Measurements from ENCODE around the gene PCDHA13. TPM values are rescaled to one million over a fixed set of nuclear protein-coding genes. Genes with fewer than 3 reads are reported as not detected.

Gene PCDHA13
- total RNA-seq (2013; cell fraction: nucleolus; rRNA removed): not detected in 2 replicates
- total RNA-seq (2014; rRNA removed) (not detected in 2 replicates), total RNA-seq (2014; rRNA removed; fragmentation: Illumina TruSeq; extraction: Trizol) (not detected in 2 replicates), total RNA-seq (2021) (not detected in 2 replicates), polyA plus RNA-seq (2011; rRNA removed) (not detected in 2 replicates), polyA plus RNA-seq (2014; fragmentation: Illumina TruSeq; extraction: Trizol) (not detected in 2 replicates), polyA plus RNA-seq (2014; fragmentation: Nextera tagmentation; extraction: Ambion mirVana) (not detected), polyA plus RNA-seq (2014; rRNA removed) (not detected in 2 replicates), polyA plus RNA-seq (2016; fragmentation: Nextera tagmentation; extraction: Ambion mirVana) (not detected), polyA minus RNA-seq (2011; rRNA and poly(A)+ RNA removed) (0.21 TPM in 1 of 2 replicates, not detected in the other), Bru-seq, nascent RNA (not detected), BruChase-seq, experiment 1, labeled RNA remaining after a 6-hour chase (not detected), BruChase-seq, experiment 2, labeled RNA remaining after a 2-hour chase (not detected)
- not detected for polyA plus RNA-seq (2011; ENCODE audit: low read depth)
- polyA plus RNA-seq (2011; cell fraction: cytosol; rRNA removed): not detected in 2 replicates
- not detected in 2 replicates for polyA plus RNA-seq (2011; cell fraction: nucleus; rRNA removed)
- not detected in 2 replicates for polyA plus RNA-seq (2012)
- not detected in 2 replicates for polyA minus RNA-seq (2011; cell fraction: cytosol; rRNA and poly(A)+ RNA removed)
- not detected in 2 replicates for polyA minus RNA-seq (2011; cell fraction: nucleus; rRNA and poly(A)+ RNA removed)
- long read RNA-seq, experiment 1: 0 reads
- long read RNA-seq, experiment 2: 0 reads

- no peaks in the 10 kb centered on the region for H3K79me2 ChIP-seq (ENCODE audit: control insufficient read depth, insufficient read depth, low read length)
- no peak for ATAC-seq
- no peak within 1 kb of the TSS for H3K4me2 ChIP-seq (ENCODE audit: control insufficient read depth, insufficient read depth)
- no peaks in the 10 kb centered on the region for H3K27me3 ChIP-seq (replicated peaks in 1 of 2; ENCODE audit: control insufficient read depth in 2 of 2, insufficient read depth in 2 of 2, low read length in 1 of 2)
- no peak for FAIRE-seq
- in situ Hi-C loops (cut with MboI): no loop called here
- H3K9me3 ChIP-seq (replicated peaks; ENCODE audit: control insufficient read depth, insufficient read depth, low read length): peaks cover 2% of the 10 kb centered on the region; the same call in 1 of the 3 replicates
- H3K27ac ChIP-seq (ENCODE audit: control insufficient read depth, insufficient read depth): no peak within 1 kb of the TSS
- no peak within 1 kb of the TSS for H3K9ac ChIP-seq (ENCODE audit: control insufficient read depth, insufficient read depth, low read length)
- no peak for DNase-seq (ENCODE audit: low read depth, low spot score)
- no peak for TF ChIP-seq RBBP5 (conservative IDR thresholded peaks at IDR 0.05)
- TF ChIP-seq SPI1 (IDR thresholded peaks at IDR 0.05; ENCODE audit: borderline replicate concordance, insufficient read depth, low read depth, low read length): no peak
- no peak for TF ChIP-seq FOXK2 (IDR thresholded peaks at IDR 0.05)
- TF ChIP-seq YBX1 (IDR thresholded peaks at IDR 0.05): no peak
- no peak for TF ChIP-seq CHD4 (IDR thresholded peaks at IDR 0.05)
- no peak for TF ChIP-seq POU2F2 (IDR thresholded peaks at IDR 0.05; ENCODE audit: borderline replicate concordance, low read depth, low read length)
- TF ChIP-seq BCL11A (IDR thresholded peaks at IDR 0.05; ENCODE audit: low read depth, low read length): no peak
- TF ChIP-seq MEF2B (IDR thresholded peaks at IDR 0.05; ENCODE audit: partially characterized antibody, poor library complexity, severe bottlenecking): no peak
- no peak for TF ChIP-seq ATF2 (IDR thresholded peaks at IDR 0.05; ENCODE audit: low read length)
- no peak for TF ChIP-seq EP300 (IDR thresholded peaks at IDR 0.05; ENCODE audit: borderline replicate concordance in 1 of 2, control insufficient read depth in 1 of 2, low read depth in 2 of 2, low read length in 2 of 2)
- TF ChIP-seq RAD21 (IDR thresholded peaks at IDR 0.05; ENCODE audit: insufficient read depth, low read depth, low read length): no peak
- TF ChIP-seq REST (IDR thresholded peaks at IDR 0.05; ENCODE audit: low read depth, low read length): no peak
- TF ChIP-seq ZNF217 (IDR thresholded peaks at IDR 0.05): no peak
- no peak for TF ChIP-seq IRF3 (IDR thresholded peaks at IDR 0.05)
- no TSS peak for BruUV-seq (replicated peaks)
- H3K4me3 ChIP-seq: no peak within 1 kb of the TSS
- ChIA-PET SMC1A (ENCODE audit: uncharacterized antibody, unreplicated experiment) (no interaction called here), POLR2A (no interaction called here), RAD21 (ENCODE audit: unreplicated experiment) (no interaction called here), CTCF (interaction anchor here (1.3 kb wide), 1 partner anchor 12 kb away, joined by 4 read pairs; no protein-coding TSS in a partner anchor)
- no peak within 1 kb of the TSS for H2AFZ ChIP-seq (ENCODE audit: control insufficient read depth, low read depth, low read length)
- H3K4me1 ChIP-seq (ENCODE audit: control insufficient read depth, insufficient read depth, low read length): no peaks in the 10 kb centered on the region
- no peaks in the 10 kb centered on the region for H4K20me1 ChIP-seq (ENCODE audit: control insufficient read depth, insufficient read depth)
- H3K36me3 ChIP-seq (ENCODE audit: control insufficient read depth in 2 of 2, insufficient read depth in 2 of 2, low read length in 1 of 2): no peaks in the 10 kb centered on the region
- 72% methylated on average over 35 of the region's 35 CpGs for WGBS (ENCODE audit: insufficient coverage, insufficient replicate concordance, low lambda C conversion rate, missing lambda C conversion rate)
- intact Hi-C loops (cut with micrococcal nuclease; ENCODE audit: unreplicated experiment): no loop called here
Observed at GRCh38 chr5:140881889-140882590, at the start of gene PCDHA13. Gene PCDHA13 (plus strand): TSS chr5:140882124. CDS start chr5:140882269, 145 bp downstream.
